Mesothelial cell of epicardium (in vitro differentiated cells): ENCODE measurements around the gene SPR. TPM values are rescaled to one million over a fixed set of nuclear protein-coding genes. Genes with fewer than 3 reads are reported as not detected.

Experiments
- DNase-seq, 2 experiments: peaks; one replicate each; pipeline ENCODE4 v3.0.0; 2021; ENCODE audit warnings: low spot score in 2 of 2; ENCODE audit not compliant: unreplicated experiment in 2 of 2
- H3K27ac Mint-ChIP-seq: 2 replicates; pipeline ENCODE4 v1.8.0; 2021; ENCODE audit warnings: mixed read lengths
- H3K27me3 Mint-ChIP-seq: 2 replicates; pipeline ENCODE4 v1.8.0; 2021; ENCODE audit warnings: low read depth, mixed read lengths
- H3K36me3 Mint-ChIP-seq: 2 replicates; pipeline ENCODE4 v1.8.0; 2021; ENCODE audit warnings: mixed read lengths
- H3K4me1 Mint-ChIP-seq: 2 replicates; pipeline ENCODE4 v1.8.0; 2021; ENCODE audit warnings: mixed read lengths
- H3K4me3 Mint-ChIP-seq: 2 replicates; pipeline ENCODE4 v1.8.0; 2021; ENCODE audit warnings: mild to moderate bottlenecking, moderate library complexity, mixed read lengths
- H3K9me3 Mint-ChIP-seq: 2 replicates; pipeline ENCODE4 v1.8.0; 2021; ENCODE audit warnings: mixed read lengths
- CTCF ChIP-seq: fragments of 200-600 bp; sonication (generic); IDR thresholded peaks from one replicate; pipeline ENCODE4 v1.5.0; 2021; ENCODE audit warnings: antibody characterized with exemption; ENCODE audit not compliant: unreplicated experiment
- total RNA-seq: library from RNA; stranded (reverse); gene quantifications from 3 replicates; pipeline ENCODE4 v1.2.1, GENCODE V29; 2021

Gene SPR
- total RNA-seq, 1 donor from 2014 or later: 12.5 TPM

GRCh38 chr2:72917138-72917876, 30.1 kb downstream of the SPR start, which contains the start of gene EMX1:
Gene EMX1, plus strand, starts transcription at chr2:72917519. Its CDS starts 334 bp downstream, at chr2:72917853.
- DNase-seq: peak in 1 of 2 experiments; percentile 69
- no peak for TF ChIP-seq CTCF
- H3K4me1 Mint-ChIP-seq: peaks cover 19% of the 10 kb centered on the region

GRCh38 chr2:72917877-72918553, 30.8 kb downstream of the SPR start:
- H3K27ac Mint-ChIP-seq: no peak overlapping the region
- H3K4me1 Mint-ChIP-seq: peaks cover 19% of the 10 kb centered on the region
- peak overlapping the region; percentile 42 for H3K4me3 Mint-ChIP-seq
- TF ChIP-seq CTCF: no peak
- no peaks in the 10 kb centered on the region for H3K9me3 Mint-ChIP-seq
- peak in 1 of 2 experiments; percentile 53 for DNase-seq
- H3K27me3 Mint-ChIP-seq: peaks cover 90% of the 10 kb centered on the region
- no peaks in the 10 kb centered on the region for H3K36me3 Mint-ChIP-seq

More at GRCh38 chr2:72917138-72917876, 30.1 kb downstream of the SPR start, which contains the start of gene EMX1:
- Mint-ChIP-seq H3K27me3 (peaks cover 89% of the 10 kb centered on the region), H3K27ac (no peak within 1 kb of the TSS), H3K36me3 (no peaks in the 10 kb centered on the region), H3K9me3 (no peaks in the 10 kb centered on the region), H3K4me3 (peak within 1 kb of the TSS; percentile 68)

- H3K27me3 Mint-ChIP-seq: peaks cover 90% of the 10 kb centered on the region
- DNase-seq: peak in 1 of 2 experiments; percentile 50
- no peaks in the 10 kb centered on the region for H3K36me3 Mint-ChIP-seq
- no peaks in the 10 kb centered on the region for H3K9me3 Mint-ChIP-seq
- peak overlapping the region; percentile 53 for H3K4me3 Mint-ChIP-seq
- TF ChIP-seq CTCF: no peak
- H3K4me1 Mint-ChIP-seq: peaks cover 21% of the 10 kb centered on the region
- H3K27ac Mint-ChIP-seq: no peak overlapping the region
These were observed 32.5 kb downstream of the SPR start for GRCh38 chr2:72919414-72920317.

GRCh38 chr2:72920318-72921087, 33.3 kb downstream of the SPR start:
- peaks cover 90% of the 10 kb centered on the region for H3K27me3 Mint-ChIP-seq
- DNase-seq: peak in 1 of 2 experiments; percentile 57
- no peak for TF ChIP-seq CTCF
- no peak overlapping the region for H3K27ac Mint-ChIP-seq
- H3K9me3 Mint-ChIP-seq: no peaks in the 10 kb centered on the region
- no peaks in the 10 kb centered on the region for H3K36me3 Mint-ChIP-seq
- H3K4me3 Mint-ChIP-seq: peak overlapping the region; percentile 53
- H3K4me1 Mint-ChIP-seq: peaks cover 20% of the 10 kb centered on the region
